IMR-90 (cell line): ENCODE measurements around the gene EPS15. TPM values are rescaled to one million over a fixed set of nuclear protein-coding genes. Genes with fewer than 3 reads are reported as not detected.

Experiments used
- ATAC-seq: fragments of 200-7000 bp; cut with Tn5 transposase; 2 replicates; pipeline ENCODE4 v1.9.1; 2020; ENCODE audit warnings: low read depth, mild to moderate bottlenecking, moderate library complexity
- BruUV-seq: library from RNA; stranded (reverse); fragments of 400-500 nt; replicated peaks from 2 replicates; lab custom pipeline; 2021; lab: Mats Ljungman, UMichigan
- CTCF ChIA-PET: fragments of 300-600 bp; formaldehyde crosslinking; extraction: SDS; loops from one replicate; lab custom pipeline; 2021; ENCODE audit warnings: antibody characterized with exemption; lab: Yijun Ruan, JAX
- POLR2A ChIA-PET: fragments of 300-600 bp; sonication (Branson Sonifier 250); formaldehyde crosslinking; loops from one replicate; lab custom pipeline; 2022; ENCODE audit warnings: antibody characterized with exemption; ENCODE audit not compliant: unreplicated experiment; lab: Charles Lee
- DNase-seq: peaks from one replicate; pipeline ENCODE4 v3.0.0; 2013
- H2AFZ ChIP-seq: replicated peaks from 2 replicates; pipeline ENCODE3; 2013; ENCODE audit warnings: low read length, mild to moderate bottlenecking; ENCODE audit not compliant: poor library complexity
- H2AK5ac ChIP-seq: 2 replicates; pipeline ENCODE4 v1.6.1; 2013; ENCODE audit warnings: low read depth, low read length, inconsistent platforms
- H2AK9ac ChIP-seq: replicated peaks from 2 replicates; pipeline ENCODE3; 2013; ENCODE audit warnings: mild to moderate bottlenecking, low read depth, low read length, moderate library complexity; ENCODE audit not compliant: poor library complexity
- H2BK120ac ChIP-seq: 2 replicates; pipeline ENCODE4 v1.6.1; 2013; ENCODE audit warnings: low read depth, low read length, inconsistent platforms
- H2BK15ac ChIP-seq: 3 replicates; pipeline ENCODE4 v1.6.1; 2013; ENCODE audit warnings: low read depth, low read length, inconsistent platforms
- H2BK20ac ChIP-seq: 2 replicates; pipeline ENCODE4 v1.6.1; 2013; ENCODE audit warnings: low read depth, mild to moderate bottlenecking, inconsistent platforms, low read length, moderate library complexity
- H2BK5ac ChIP-seq: 2 replicates; pipeline ENCODE4 v1.6.1; 2013; ENCODE audit warnings: mild to moderate bottlenecking, low read depth, low read length, inconsistent platforms; ENCODE audit not compliant: poor library complexity, severe bottlenecking
- H3K14ac ChIP-seq: replicated peaks from 2 replicates; pipeline ENCODE4 v1.6.1; 2013; ENCODE audit warnings: low read depth, low read length, inconsistent platforms
- H3K18ac ChIP-seq: 2 replicates; pipeline ENCODE4 v1.6.1; 2013; ENCODE audit warnings: low read depth, low read length, control low read depth
- H3K23ac ChIP-seq: 2 replicates; pipeline ENCODE4 v1.6.1; 2013; ENCODE audit warnings: low read depth, low read length, inconsistent platforms
- H3K27ac ChIP-seq: 2 replicates; pipeline ENCODE4 v1.5.1; 2013; ENCODE audit warnings: mild to moderate bottlenecking, control low read depth, low read length; ENCODE audit not compliant: insufficient read depth
- H3K27me3 ChIP-seq: 2 replicates; pipeline ENCODE4 v1.6.1; 2013; ENCODE audit warnings: low read length; ENCODE audit not compliant: control insufficient read depth, insufficient read depth
- H3K36me3 ChIP-seq: 2 replicates; pipeline ENCODE4 v1.6.1; 2013; ENCODE audit warnings: low read length, mixed read lengths; ENCODE audit not compliant: control insufficient read depth, insufficient read depth
- H3K4ac ChIP-seq: 2 replicates; pipeline ENCODE4 v1.6.1; 2013; ENCODE audit warnings: low read depth, low read length, inconsistent platforms
- H3K4me1 ChIP-seq: 2 replicates; pipeline ENCODE4 v1.6.1; 2013; ENCODE audit warnings: low read length, mixed read lengths; ENCODE audit not compliant: control insufficient read depth, insufficient read depth
- H3K4me2 ChIP-seq: 2 replicates; pipeline ENCODE4 v1.6.1; 2013; ENCODE audit warnings: low read depth, mild to moderate bottlenecking, control low read depth, low read length, moderate library complexity
- H3K4me3 ChIP-seq: 2 replicates; pipeline ENCODE4 v1.5.1; 2013; ENCODE audit warnings: low read depth, mild to moderate bottlenecking, control low read depth, low read length, moderate library complexity; ENCODE audit not compliant: insufficient read depth
- H3K56ac ChIP-seq: 2 replicates; pipeline ENCODE4 v1.6.1; 2013; ENCODE audit warnings: low read length, inconsistent platforms; ENCODE audit not compliant: insufficient read depth; ENCODE audit errors: extremely low read depth
- H3K79me1 ChIP-seq, 2 experiments: 2 replicates each; pipeline ENCODE4 v1.6.1; 2013; ENCODE audit warnings: low read length in 2 of 2, inconsistent platforms in 1 of 2, low read depth in 1 of 2
- H3K9ac ChIP-seq: 2 replicates; pipeline ENCODE4 v1.6.1; 2013; ENCODE audit warnings: low read depth, low read length, control low read depth
- H3K9me1 ChIP-seq: 2 replicates; pipeline ENCODE4 v1.6.1; 2013; ENCODE audit warnings: low read length, inconsistent platforms; ENCODE audit not compliant: insufficient read depth
- H3K9me3 ChIP-seq: 2 replicates; pipeline ENCODE4 v1.6.1; 2013; ENCODE audit warnings: low read length; ENCODE audit not compliant: control insufficient read depth, insufficient read depth
- H4K20me1 ChIP-seq: 2 replicates; pipeline ENCODE4 v1.6.1; 2013; ENCODE audit warnings: low read length, inconsistent platforms; ENCODE audit not compliant: insufficient read depth
- H4K5ac ChIP-seq: 2 replicates; pipeline ENCODE4 v1.6.1; 2013; ENCODE audit warnings: mild to moderate bottlenecking, low read depth, low read length, control low read depth
- H4K8ac ChIP-seq, 2 experiments: 2 replicates each; pipeline ENCODE4 v1.6.1; 2013; ENCODE audit warnings: low read depth in 2 of 2, low read length in 2 of 2, control low read depth in 1 of 2, inconsistent platforms in 1 of 2
- H4K91ac ChIP-seq: 2 replicates; pipeline ENCODE4 v1.6.1; 2013; ENCODE audit warnings: low read depth, low read length, inconsistent platforms; ENCODE audit not compliant: insufficient read depth
- RAD21 ChIP-seq: IDR thresholded peaks from 2 replicates; pipeline ENCODE4 v1.6.1; 2012; ENCODE audit warnings: low read length, improper control_type of control experiment
- WGBS, 2 experiments: methylation state at CpG; one replicate each; pipeline versions ENCODE4 v1.1.5 to v1.1.7; 2013; ENCODE audit warnings: missing lambda C conversion rate in 2 of 2; ENCODE audit not compliant: insufficient read length in 1 of 2; ENCODE audit errors: extremely low coverage in 2 of 2; 5-methylcytosine and 5-hydroxymethylcytosine counted together
- dilution Hi-C: fragments of 300-500 bp; cut with HindIII; formaldehyde crosslinking; loops from one replicate; pipeline ENCODE4 v1.14.3; 2018; ENCODE audit warnings: low sequenced_read_pairs; ENCODE audit not compliant: unreplicated experiment
- in situ Hi-C: fragments of 300-500 bp; cut with MboI; formaldehyde crosslinking; loops from 3 replicates; pipeline ENCODE4 v1.14.3; 2019; ENCODE audit warnings: low sequenced_read_pairs, inconsistent platforms, mixed read lengths
- intact Hi-C: fragments of 100-400 bp; cut with micrococcal nuclease; formaldehyde crosslinking; loops from 2 replicates; pipeline ENCODE4 v1.10.0; 2022
- polyA plus RNA-seq, 3 experiments: library from polyadenylated mRNA; depleted of rRNA; stranded (reverse); fragments of >200 nt; gene quantifications; 2 replicates each; pipeline ENCODE4 v1.2.3, GENCODE V29; 2012; ENCODE audit warnings: low replicate concordance in 1 of 3
- total RNA-seq: library from RNA; depleted of rRNA; stranded (reverse); fragments of >200 nt; gene quantifications from 2 replicates; pipeline ENCODE4 v1.2.3, GENCODE V29; 2012
- TF ChIP-seq, protein P1 (sequence below): fragments of 150-350 bp; IDR thresholded peaks from 2 replicates; pipeline ENCODE4 v1.6.1; 2016; ENCODE audit warnings: low read depth, mild to moderate bottlenecking, low read length, moderate library complexity, borderline replicate concordance

The EPS15 gene
- total and polyA plus RNA-seq, 2 of the 4 experiments (the other 2 are of a cell fraction), result 17.6 to 38.0 TPM

DNA sequence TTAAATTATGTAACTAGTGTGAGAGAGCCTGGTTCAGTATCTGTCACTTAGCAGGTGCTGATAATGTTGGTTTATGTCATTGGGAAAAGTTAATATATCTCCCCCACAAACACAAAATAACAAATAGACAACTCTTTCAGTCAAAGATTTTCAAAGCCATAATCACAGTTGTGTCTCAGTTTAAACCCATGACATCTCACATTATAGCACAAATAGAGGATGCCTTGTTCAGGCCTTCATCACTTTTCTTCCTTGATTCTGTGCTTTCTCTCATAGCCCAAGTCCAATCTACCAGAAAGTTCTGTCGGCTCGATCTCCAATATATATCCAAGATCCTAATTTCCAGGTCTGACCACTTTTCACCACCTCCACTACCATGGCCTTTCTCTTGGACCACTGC is 6.2 kb upstream of the EPS15 start:
- Histone ChIP-seq H3K4ac (no peak overlapping the region), H3K4me3 (no peak overlapping the region), H3K9me3 (no peaks in the 10 kb centered on the region), H3K9me1 (0 out of 2 replicates have a peak, but pooled peaks cover 4% of the 10 kb centered on the region), H2BK15ac (no peak overlapping the region), H3K4me1 (peaks cover 2% of the 10 kb centered on the region; the same call in 1 of the 2 replicates), H2AK5ac (no peak overlapping the region), H3K36me3 (no peaks in the 10 kb centered on the region), H2AFZ (no peak overlapping the region), H3K79me1 (no peaks in the 10 kb centered on the region), H3K27me3 (no peaks in the 10 kb centered on the region), H3K18ac (no peak overlapping the region), H2BK20ac (no peak overlapping the region), H3K9ac (no peak overlapping the region), H4K8ac (no peak overlapping the region), H3K56ac (no peak overlapping the region), H3K23ac (no peak overlapping the region), H2BK120ac (no peak overlapping the region), H2BK5ac (no peak overlapping the region), H4K91ac (no peak overlapping the region), H2AK9ac (no peak overlapping the region), H3K4me2 (no peak overlapping the region), H4K20me1 (no peaks in the 10 kb centered on the region), H3K14ac (no peak overlapping the region), H3K27ac (no peak overlapping the region), H4K5ac (no peak overlapping the region)
- in situ Hi-C loops (no loop called here), dilution Hi-C loops (no loop called here), intact Hi-C loops (no loop called here)
- 85% methylated on average over 2 of the region's 2 CpGs; no CpG with 5 or more reads in 1 of the 2 experiments for WGBS, 2 experiments
- ATAC-seq (no peak), DNase-seq (no peak)
- no peak for TF ChIP-seq RAD21
- TF ChIP-seq, protein P1, sequence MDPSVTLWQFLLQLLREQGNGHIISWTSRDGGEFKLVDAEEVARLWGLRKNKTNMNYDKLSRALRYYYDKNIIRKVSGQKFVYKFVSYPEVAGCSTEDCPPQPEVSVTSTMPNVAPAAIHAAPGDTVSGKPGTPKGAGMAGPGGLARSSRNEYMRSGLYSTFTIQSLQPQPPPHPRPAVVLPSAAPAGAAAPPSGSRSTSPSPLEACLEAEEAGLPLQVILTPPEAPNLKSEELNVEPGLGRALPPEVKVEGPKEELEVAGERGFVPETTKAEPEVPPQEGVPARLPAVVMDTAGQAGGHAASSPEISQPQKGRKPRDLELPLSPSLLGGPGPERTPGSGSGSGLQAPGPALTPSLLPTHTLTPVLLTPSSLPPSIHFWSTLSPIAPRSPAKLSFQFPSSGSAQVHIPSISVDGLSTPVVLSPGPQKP, result no peak
- CTCF ChIA-PET, result interaction anchor here (0.6 kb wide), 1 partner anchor 319 kb away, joined by 3 read pairs; no protein-coding TSS in a partner anchor
- POLR2A ChIA-PET, result no interaction called here
- no TSS peak for BruUV-seq
